GM10248 (cell line): ENCODE results near the gene CIB4.

ENCODE experiments used
- CTCF ChIA-PET: fragments of 300-600 bp; sonication (Branson Sonifier 250); formaldehyde crosslinking; extraction: SDS; loops from one replicate; lab custom pipeline; 2021; ENCODE audit warnings: antibody characterized with exemption; lab: Yijun Ruan, JAX
- POLR2A ChIA-PET: fragments of 350-650 bp; sonication (Branson Sonifier 250); formaldehyde crosslinking; extraction: SDS; loops from one replicate; lab custom pipeline; 2020; ENCODE audit warnings: antibody characterized with exemption; lab: Yijun Ruan, JAX
- DNase-seq: peaks from one replicate; pipeline ENCODE4 v3.0.0; 2012; ENCODE audit errors: extremely low spot score
- CTCF ChIP-seq: IDR thresholded peaks from 2 replicates; pipeline ENCODE4 v1.5.1; 2012; ENCODE audit warnings: mild to moderate bottlenecking, low read depth; ENCODE audit errors: extremely low read depth, missing control alignments, control extremely low read depth

CIB4 gene

GRCh38 chr2:26646986-26647672, 6.0 kb upstream of the CIB4 start:
- POLR2A ChIA-PET, result no interaction called here
- CTCF ChIA-PET, result interaction anchor here (1.4 kb wide), 1 partner anchor 13 kb away, joined by 3 read pairs; no protein-coding TSS in a partner anchor
- DNase-seq, result no peak
- TF ChIP-seq CTCF, result no peak

- POLR2A ChIA-PET, result no interaction called here
These were observed 4.6 kb upstream of the CIB4 start for GRCh38 chr2:26645762-26646161.

GRCh38 chr2:26644188-26644835, 3.1 kb upstream of the CIB4 start:
- CTCF ChIA-PET, result no interaction called here
- POLR2A ChIA-PET, result no interaction called here
- DNase-seq, result no peak
- TF ChIP-seq CTCF, result no peak

More at GRCh38 chr2:26645762-26646161, 4.6 kb upstream of the CIB4 start:
- no peak for TF ChIP-seq CTCF
- DNase-seq, result no peak
- CTCF ChIA-PET, result no interaction called here

GRCh38 chr2:26642429-26642828, 1.3 kb upstream of the CIB4 start:
- CTCF ChIA-PET, result no interaction called here
- no peak for TF ChIP-seq CTCF
- POLR2A ChIA-PET, result no interaction called here
- no peak for DNase-seq

- TF ChIP-seq CTCF, result no peak
- ChIA-PET POLR2A (no interaction called here), CTCF (interaction anchor here (1.6 kb wide), 1 partner anchor 17 kb away, joined by 4 read pairs; no protein-coding TSS in a partner anchor)
- DNase-seq, result no peak
These were observed 828 bp downstream of the CIB4 start for GRCh38 chr2:26640331-26640745.

- ChIA-PET POLR2A (no interaction called here), CTCF (no interaction called here)
- TF ChIP-seq CTCF, result no peak
- DNase-seq, result no peak
These were observed 1.4 kb downstream of the CIB4 start for GRCh38 chr2:26639685-26640243.
